Activated CD4-positive, alpha-beta T cell treated with anti-CD3 and anti-CD28 coated beads, Interleukin-2, amount 50 U/mL, for 48 hours (primary cell): ENCODE measurements around the gene DYNLT2B.
"Not testable (repeated sequence)": the region's sequence is repeated elsewhere in the genome, so short reads cannot be mapped to it uniquely, and the experiment has no call there.

Experiments used
- DNase-seq, 2 experiments: peaks; one replicate each; pipeline ENCODE4 v3.0.0-alpha.2; 2020

DYNLT2B gene

GRCh38 chr3:196323016-196323415 is 5.0 kb upstream of the DYNLT2B start:
- DNase-seq: no peak

GRCh38 chr3:196321162-196321561 is 3.1 kb upstream of the DYNLT2B start:
- no peak for DNase-seq

GRCh38 chr3:196320137-196320536 is 2.1 kb upstream of the DYNLT2B start:
- no peak for DNase-seq

GRCh38 chr3:196316799-196317686 is 997 bp downstream of the DYNLT2B start:
- DNase-seq: not testable (repeated sequence)

- no peak for DNase-seq
These were observed 2.2 kb downstream of the DYNLT2B start for GRCh38 chr3:196315821-196316220.

- no peak for DNase-seq
These were observed 3.4 kb downstream of the DYNLT2B start for GRCh38 chr3:196314597-196314996.

- not testable (repeated sequence) for DNase-seq
These were observed 4.0 kb downstream of the DYNLT2B start for GRCh38 chr3:196314086-196314485.

- not testable (repeated sequence) for DNase-seq
These were observed 15.1 kb downstream of the DYNLT2B start for GRCh38 chr3:196302960-196303359.

- not testable (repeated sequence) for DNase-seq
These were observed 15.5 kb downstream of the DYNLT2B start for GRCh38 chr3:196302551-196302950.

GRCh38 chr3:196298521-196298920 is 19.5 kb downstream of the DYNLT2B start:
- DNase-seq: no peak

GRCh38 chr3:196292286-196292923 is 25.6 kb downstream of the DYNLT2B start:
- DNase-seq: no peak

GRCh38 chr3:196288141-196288460 is 29.9 kb downstream of the DYNLT2B start:
- DNase-seq: no peak

GRCh38 chr3:196287440-196288140 is 30.4 kb downstream of the DYNLT2B start, which contains the start of gene PCYT1A:
Gene PCYT1A (minus strand): TSS chr3:196287726. CDS start chr3:196270531, 17,195 bp downstream.
- peak; percentile 80 to 87 for DNase-seq

GRCh38 chr3:196287090-196287439 is 31.0 kb downstream of the DYNLT2B start:
- peak in 1 of 2 experiments; percentile 39 for DNase-seq

- DNase-seq: no peak
These were observed 33.6 kb downstream of the DYNLT2B start for GRCh38 chr3:196284396-196284795.

- DNase-seq: no peak
These were observed 36.1 kb downstream of the DYNLT2B start for GRCh38 chr3:196281962-196282361.

- DNase-seq: no peak
These were observed 37.2 kb downstream of the DYNLT2B start for GRCh38 chr3:196280689-196281440.

GRCh38 chr3:196275126-196275525 is 42.9 kb downstream of the DYNLT2B start:
- DNase-seq: no peak

- DNase-seq: peak; percentile 52 to 70
These were observed 43.5 kb downstream of the DYNLT2B start for GRCh38 chr3:196274585-196274984.

- peak; percentile 24 to 29 for DNase-seq
These were observed 44.4 kb downstream of the DYNLT2B start for GRCh38 chr3:196273655-196274054.

- DNase-seq: no peak
These were observed 45.2 kb downstream of the DYNLT2B start for GRCh38 chr3:196272826-196273225.

- no peak for DNase-seq
These were observed 47.5 kb downstream of the DYNLT2B start for GRCh38 chr3:196270499-196270898.
